Neural cell (in vitro differentiated cells): ENCODE measurements around the gene SCP2. TPM values are rescaled to one million over a fixed set of nuclear protein-coding genes. Genes with fewer than 3 reads are reported as not detected.

Source experiments
- H2AFZ ChIP-seq: fragments of 200-600, 300-800 bp; sonication (generic), shearing (Covaris generic); 2 replicates; pipeline ENCODE4 v1.6.0; 2014; ENCODE audit warnings: low read depth, mild to moderate bottlenecking, antibody characterized with exemption, low read length, moderate library complexity
- H3F3A ChIP-seq: fragments of 200-600 bp; shearing (Covaris generic); 2 replicates; pipeline ENCODE4 v1.6.1; 2016; ENCODE audit warnings: mild to moderate bottlenecking, moderate library complexity, mixed read lengths, antibody characterized with exemption, low read length; ENCODE audit not compliant: insufficient read depth, poor library complexity, severe bottlenecking
- H3K27ac ChIP-seq: fragments of 200-600, 300-800 bp; sonication (generic), shearing (Covaris generic); 2 replicates; pipeline ENCODE4 v1.5.1; 2014; ENCODE audit warnings: mild to moderate bottlenecking, low read length, moderate library complexity
- H3K27me3 ChIP-seq: fragments of 300-800, 200-600 bp; sonication (generic), shearing (Covaris generic); 2 replicates; pipeline ENCODE4 v1.6.0; 2014; ENCODE audit warnings: mild to moderate bottlenecking, low read depth, low read length, moderate library complexity; ENCODE audit not compliant: insufficient read depth
- H3K36me3 ChIP-seq: fragments of 300-800, 200-600 bp; sonication (generic), shearing (Covaris generic); 2 replicates; pipeline ENCODE4 v1.5.1; 2014; ENCODE audit warnings: mild to moderate bottlenecking, antibody characterized with exemption, low read length, moderate library complexity; ENCODE audit not compliant: insufficient read depth
- H3K4me2 ChIP-seq: fragments of 300-800, 200-600 bp; sonication (generic), shearing (Covaris generic); 2 replicates; pipeline ENCODE4 v1.6.0; 2014; ENCODE audit warnings: mild to moderate bottlenecking, low read length
- H3K4me3 ChIP-seq: fragments of 300-800, 200-600 bp; sonication (generic), shearing (Covaris generic); 2 replicates; pipeline ENCODE4 v1.5.1; 2014; ENCODE audit warnings: mild to moderate bottlenecking, low read length, moderate library complexity
- H3K79me2 ChIP-seq: fragments of 200-600 bp; shearing (Covaris generic); replicated peaks from 2 replicates; pipeline ENCODE4 v1.6.0; 2014; ENCODE audit warnings: mild to moderate bottlenecking, low read length, moderate library complexity; ENCODE audit not compliant: insufficient read depth
- H3K9ac ChIP-seq: fragments of 300-800, 200-600 bp; sonication (generic), shearing (Covaris generic); 2 replicates; pipeline ENCODE4 v1.6.1; 2016; ENCODE audit warnings: mild to moderate bottlenecking, low read length, mixed read lengths
- H3K9me2 ChIP-seq: fragments of 200-600 bp; shearing (Covaris generic); 2 replicates; pipeline ENCODE4 v1.6.1; 2016; ENCODE audit warnings: mild to moderate bottlenecking, low read length, mixed read lengths; ENCODE audit not compliant: insufficient read depth
- H3K9me3 ChIP-seq: fragments of 200-600, 300-800 bp; sonication (generic), shearing (Covaris generic); 2 replicates; pipeline ENCODE4 v1.6.1; 2016; ENCODE audit warnings: mild to moderate bottlenecking, mixed run types, low read length, moderate library complexity, mixed read lengths
- H4K20me1 ChIP-seq: fragments of 200-600 bp; shearing (Covaris generic); 2 replicates; pipeline ENCODE4 v1.6.1; 2016; ENCODE audit warnings: mild to moderate bottlenecking, mixed run types; ENCODE audit not compliant: insufficient read depth
- EP300 ChIP-seq: fragments of 450-650 bp; conservative IDR thresholded peaks from 2 replicates; pipeline ENCODE4 v1.6.1; 2014; ENCODE audit warnings: antibody characterized with exemption, mild to moderate bottlenecking, moderate library complexity; ENCODE audit not compliant: poor library complexity, severe bottlenecking
- EZH2 ChIP-seq: fragments of 200-600, 300-800 bp; shearing (Covaris generic), sonication (generic); IDR thresholded peaks from 2 replicates; pipeline ENCODE4 v1.6.1; 2014; ENCODE audit warnings: antibody characterized with exemption, low read length, borderline replicate concordance, mild to moderate bottlenecking; ENCODE audit not compliant: insufficient read depth, poor library complexity, severe bottlenecking
- MXI1 ChIP-seq: fragments of 450-650 bp; conservative IDR thresholded peaks from 2 replicates; pipeline ENCODE4 v1.6.1; 2014; ENCODE audit warnings: antibody characterized with exemption, mild to moderate bottlenecking; ENCODE audit not compliant: poor library complexity, severe bottlenecking
- POLR2AphosphoS5 ChIP-seq: IDR thresholded peaks from 2 replicates; pipeline ENCODE4 v1.6.1; 2012
- RAD21 ChIP-seq: fragments of 450-650 bp; conservative IDR thresholded peaks from 2 replicates; pipeline ENCODE4 v1.6.1; 2014; ENCODE audit warnings: antibody characterized with exemption, mild to moderate bottlenecking, moderate library complexity
- SMC3 ChIP-seq: fragments of 450-650 bp; conservative IDR thresholded peaks from 2 replicates; pipeline ENCODE4 v1.6.1; 2014; ENCODE audit warnings: antibody characterized with exemption, mild to moderate bottlenecking, moderate library complexity; ENCODE audit not compliant: poor library complexity
- TAF1 ChIP-seq: IDR thresholded peaks from 2 replicates; pipeline ENCODE4 v1.6.1; 2012; ENCODE audit warnings: low read depth
- polyA plus RNA-seq: library from polyadenylated mRNA; depleted of rRNA; stranded (reverse); fragments of >200 nt; gene quantifications from 2 replicates; pipeline ENCODE4 v1.2.3, GENCODE V29; 2014
- TF ChIP-seq, protein P1 (sequence below): IDR thresholded peaks from 2 replicates; pipeline ENCODE4 v1.6.1; 2012; ENCODE audit warnings: borderline replicate concordance
- TF ChIP-seq, protein P2 (sequence below): fragments of 450-650 bp; IDR thresholded peaks from 2 replicates; pipeline ENCODE4 v1.5.1; 2014; ENCODE audit warnings: antibody characterized with exemption, mild to moderate bottlenecking, moderate library complexity; ENCODE audit not compliant: poor library complexity, severe bottlenecking

Gene SCP2
- polyA plus RNA-seq, 1 donor from 2014 or later, result 182 TPM

DNA sequence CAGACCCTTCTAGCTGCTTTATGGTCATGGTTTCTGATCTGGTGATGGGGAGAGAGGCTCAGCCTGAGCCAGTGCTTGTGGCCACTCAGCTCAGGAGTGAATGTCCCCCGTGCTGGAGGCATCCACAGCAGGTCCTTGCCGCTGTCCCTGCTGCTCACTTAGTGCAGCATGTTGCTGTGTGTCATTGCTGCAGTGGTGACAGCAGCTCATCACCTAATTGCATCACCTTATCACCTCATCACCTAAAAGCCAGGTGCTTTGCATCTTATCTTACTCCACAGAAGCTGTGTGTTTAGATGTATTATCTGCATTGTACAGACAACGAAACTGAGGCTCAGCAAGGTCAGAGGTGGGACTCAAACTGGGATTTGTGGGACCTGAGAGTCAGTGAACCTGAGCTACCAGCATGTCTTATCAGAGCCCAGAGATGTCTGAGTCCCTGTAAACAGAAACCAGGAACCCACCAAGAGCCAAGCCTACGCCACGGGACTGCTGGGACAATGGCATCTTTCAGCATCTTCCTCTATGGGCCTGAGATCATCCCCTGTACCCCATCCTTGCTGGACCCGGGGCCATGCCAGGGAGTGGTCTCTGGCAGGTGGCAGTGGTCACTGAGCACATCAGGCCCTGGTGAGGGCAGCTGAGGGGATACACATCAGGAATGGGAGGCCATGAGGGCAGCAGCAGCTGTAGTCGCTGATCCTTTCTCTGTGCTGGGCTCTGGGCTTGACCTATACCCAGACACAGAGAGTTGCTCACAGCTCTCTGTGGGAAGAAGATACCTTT, 141.4 kb downstream of the SCP2 start:
- no peak overlapping the region for H3K4me2 ChIP-seq
- H2AFZ ChIP-seq, result no peak overlapping the region
- no peaks in the 10 kb centered on the region for H4K20me1 ChIP-seq
- no peaks in the 10 kb centered on the region for H3K9me3 ChIP-seq
- TF ChIP-seq, protein P1, sequence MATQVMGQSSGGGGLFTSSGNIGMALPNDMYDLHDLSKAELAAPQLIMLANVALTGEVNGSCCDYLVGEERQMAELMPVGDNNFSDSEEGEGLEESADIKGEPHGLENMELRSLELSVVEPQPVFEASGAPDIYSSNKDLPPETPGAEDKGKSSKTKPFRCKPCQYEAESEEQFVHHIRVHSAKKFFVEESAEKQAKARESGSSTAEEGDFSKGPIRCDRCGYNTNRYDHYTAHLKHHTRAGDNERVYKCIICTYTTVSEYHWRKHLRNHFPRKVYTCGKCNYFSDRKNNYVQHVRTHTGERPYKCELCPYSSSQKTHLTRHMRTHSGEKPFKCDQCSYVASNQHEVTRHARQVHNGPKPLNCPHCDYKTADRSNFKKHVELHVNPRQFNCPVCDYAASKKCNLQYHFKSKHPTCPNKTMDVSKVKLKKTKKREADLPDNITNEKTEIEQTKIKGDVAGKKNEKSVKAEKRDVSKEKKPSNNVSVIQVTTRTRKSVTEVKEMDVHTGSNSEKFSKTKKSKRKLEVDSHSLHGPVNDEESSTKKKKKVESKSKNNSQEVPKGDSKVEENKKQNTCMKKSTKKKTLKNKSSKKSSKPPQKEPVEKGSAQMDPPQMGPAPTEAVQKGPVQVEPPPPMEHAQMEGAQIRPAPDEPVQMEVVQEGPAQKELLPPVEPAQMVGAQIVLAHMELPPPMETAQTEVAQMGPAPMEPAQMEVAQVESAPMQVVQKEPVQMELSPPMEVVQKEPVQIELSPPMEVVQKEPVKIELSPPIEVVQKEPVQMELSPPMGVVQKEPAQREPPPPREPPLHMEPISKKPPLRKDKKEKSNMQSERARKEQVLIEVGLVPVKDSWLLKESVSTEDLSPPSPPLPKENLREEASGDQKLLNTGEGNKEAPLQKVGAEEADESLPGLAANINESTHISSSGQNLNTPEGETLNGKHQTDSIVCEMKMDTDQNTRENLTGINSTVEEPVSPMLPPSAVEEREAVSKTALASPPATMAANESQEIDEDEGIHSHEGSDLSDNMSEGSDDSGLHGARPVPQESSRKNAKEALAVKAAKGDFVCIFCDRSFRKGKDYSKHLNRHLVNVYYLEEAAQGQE, result no peak
- TF ChIP-seq SMC3, result no peak
- no peak for TF ChIP-seq EP300
- TF ChIP-seq MXI1, result no peak
- no peak for TF ChIP-seq EZH2
- no peak for TF ChIP-seq TAF1
- TF ChIP-seq, protein P2, sequence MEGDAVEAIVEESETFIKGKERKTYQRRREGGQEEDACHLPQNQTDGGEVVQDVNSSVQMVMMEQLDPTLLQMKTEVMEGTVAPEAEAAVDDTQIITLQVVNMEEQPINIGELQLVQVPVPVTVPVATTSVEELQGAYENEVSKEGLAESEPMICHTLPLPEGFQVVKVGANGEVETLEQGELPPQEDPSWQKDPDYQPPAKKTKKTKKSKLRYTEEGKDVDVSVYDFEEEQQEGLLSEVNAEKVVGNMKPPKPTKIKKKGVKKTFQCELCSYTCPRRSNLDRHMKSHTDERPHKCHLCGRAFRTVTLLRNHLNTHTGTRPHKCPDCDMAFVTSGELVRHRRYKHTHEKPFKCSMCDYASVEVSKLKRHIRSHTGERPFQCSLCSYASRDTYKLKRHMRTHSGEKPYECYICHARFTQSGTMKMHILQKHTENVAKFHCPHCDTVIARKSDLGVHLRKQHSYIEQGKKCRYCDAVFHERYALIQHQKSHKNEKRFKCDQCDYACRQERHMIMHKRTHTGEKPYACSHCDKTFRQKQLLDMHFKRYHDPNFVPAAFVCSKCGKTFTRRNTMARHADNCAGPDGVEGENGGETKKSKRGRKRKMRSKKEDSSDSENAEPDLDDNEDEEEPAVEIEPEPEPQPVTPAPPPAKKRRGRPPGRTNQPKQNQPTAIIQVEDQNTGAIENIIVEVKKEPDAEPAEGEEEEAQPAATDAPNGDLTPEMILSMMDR, result no peak
- no peak for TF ChIP-seq RAD21
- TF ChIP-seq POLR2AphosphoS5, result no peak
- no peak overlapping the region for H3K27ac ChIP-seq
- no peaks in the 10 kb centered on the region for H3K79me2 ChIP-seq
- no peak overlapping the region for H3K9ac ChIP-seq
- peaks cover 15% of the 10 kb centered on the region for H3K27me3 ChIP-seq
- no peaks in the 10 kb centered on the region for H3K36me3 ChIP-seq
- H3K4me3 ChIP-seq, result no peak overlapping the region
- H3F3A ChIP-seq, result no peaks in the 10 kb centered on the region
- no peaks in the 10 kb centered on the region for H3K9me2 ChIP-seq

DNA sequence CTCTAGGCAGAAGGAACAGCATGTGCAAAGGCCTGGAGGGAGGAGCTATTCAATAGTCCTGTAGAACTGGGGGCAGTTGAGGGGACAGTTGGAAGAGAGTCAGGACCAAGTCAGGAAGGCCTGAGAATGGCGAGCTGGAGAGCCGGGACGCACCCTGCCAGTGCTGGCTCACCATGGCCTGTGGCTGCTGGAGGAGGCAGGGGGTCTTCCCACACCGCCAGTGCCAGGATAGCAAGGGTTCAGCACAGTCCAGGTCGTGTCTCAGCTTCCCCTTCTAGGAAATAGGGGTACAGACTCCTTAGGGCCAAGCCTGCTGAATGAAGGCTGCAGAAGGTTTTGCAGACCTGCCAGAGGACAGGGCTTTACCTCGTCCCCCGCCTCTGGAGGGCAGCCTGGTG, 142.2 kb downstream of the SCP2 start:
- H4K20me1 ChIP-seq, result no peaks in the 10 kb centered on the region
- H3K9ac ChIP-seq, result no peak overlapping the region
- H3K4me2 ChIP-seq, result no peak overlapping the region
- peaks cover 7% of the 10 kb centered on the region for H3K27me3 ChIP-seq
- no peaks in the 10 kb centered on the region for H3K36me3 ChIP-seq
- TF ChIP-seq EP300 (no peak), RAD21 (no peak), TAF1 (no peak), SMC3 (no peak), MXI1 (no peak), EZH2 (no peak), POLR2AphosphoS5 (no peak)
- TF ChIP-seq, protein P1, result no peak
- TF ChIP-seq, protein P2, result no peak
- H3K9me3 ChIP-seq, result no peaks in the 10 kb centered on the region
- no peak overlapping the region for H3K27ac ChIP-seq
- no peaks in the 10 kb centered on the region for H3F3A ChIP-seq
- no peaks in the 10 kb centered on the region for H3K79me2 ChIP-seq
- no peak overlapping the region for H2AFZ ChIP-seq
- no peak overlapping the region for H3K4me3 ChIP-seq
- no peaks in the 10 kb centered on the region for H3K9me2 ChIP-seq
